ENCODE measurements around the gene ZNF418. TPM values are rescaled to one million over a fixed set of nuclear protein-coding genes. Genes with fewer than 3 reads are reported as not detected.
A peak's percentile ranks its signal among the peaks of the same experiment; 100 is the strongest.

ZNF418 gene
- total and polyA plus RNA-seq, 2 of the 8 experiments (the other 6 are each of a cell fraction or from before 2014, with no cell fraction given), result 10.5 to 18.8 TPM

DNA sequence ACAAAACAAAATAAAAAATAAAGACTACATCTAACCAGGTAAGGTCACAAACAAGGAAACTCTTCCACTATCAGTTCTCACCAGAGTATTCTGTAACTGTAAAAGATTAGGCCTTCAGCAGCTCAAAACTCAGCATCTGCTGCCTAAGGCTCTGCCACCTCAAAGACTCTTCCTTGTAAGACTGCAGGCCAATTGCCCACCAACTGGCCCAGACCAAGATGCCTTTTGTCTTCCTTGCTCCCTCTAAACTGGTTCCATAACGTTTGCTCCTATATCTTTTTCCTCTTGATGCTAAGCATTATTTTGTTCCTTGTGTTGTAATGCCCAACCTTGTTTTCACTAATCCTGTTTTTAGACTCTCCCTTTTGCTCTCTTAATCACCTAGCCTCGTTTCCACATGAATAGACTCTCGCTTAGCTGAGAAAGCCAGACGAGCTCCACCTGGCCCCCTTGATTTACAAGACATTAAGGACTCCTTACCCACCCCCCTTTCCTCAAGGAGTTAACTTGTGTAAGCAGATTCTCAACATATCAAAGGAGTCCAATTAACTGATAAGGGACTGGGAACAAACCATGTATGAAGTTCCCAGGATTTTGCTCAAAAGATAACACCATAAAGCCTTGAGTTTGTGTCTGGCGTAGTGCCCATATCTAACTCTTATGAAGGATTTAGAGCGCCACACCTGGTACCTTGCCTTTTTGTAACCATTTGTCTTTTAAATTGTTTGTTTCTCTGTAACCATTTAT is 47.8 kb downstream of the ZNF418 start (continued):
- no peak for TF ChIP-seq SIN3A (conservative IDR thresholded peaks at IDR 0.05 in 1 of 2, IDR thresholded peaks at IDR 0.05 in 1 of 2; ENCODE audit: low read depth in 1 of 2, low read length in 2 of 2)
- peak; percentile 39; the same call in 1 of the 2 replicates for TF ChIP-seq TAF1 (IDR thresholded peaks at IDR 0.05; ENCODE audit: low read depth, low read length)
- no peak for TF ChIP-seq KDM1A (IDR thresholded peaks at IDR 0.05; ENCODE audit: borderline replicate concordance, low read length)
- TF ChIP-seq POLR2A (IDR thresholded peaks at IDR 0.05; ENCODE audit: control extremely low read depth in 1 of 2, low read depth in 2 of 2, low read length in 2 of 2), result peak; percentile 31 to 74
- TF ChIP-seq GABPA (IDR thresholded peaks at IDR 0.05; ENCODE audit: borderline replicate concordance, insufficient read depth, low read length), result no peak
- TF ChIP-seq TBP (IDR thresholded peaks at IDR 0.05; ENCODE audit: low read depth, low read length), result peak; percentile 17; the same call in 1 of the 2 replicates
- no peak for TF ChIP-seq EGR1 (IDR thresholded peaks at IDR 0.05; ENCODE audit: borderline replicate concordance, low read depth, low read length)
- TF ChIP-seq, protein P1, sequence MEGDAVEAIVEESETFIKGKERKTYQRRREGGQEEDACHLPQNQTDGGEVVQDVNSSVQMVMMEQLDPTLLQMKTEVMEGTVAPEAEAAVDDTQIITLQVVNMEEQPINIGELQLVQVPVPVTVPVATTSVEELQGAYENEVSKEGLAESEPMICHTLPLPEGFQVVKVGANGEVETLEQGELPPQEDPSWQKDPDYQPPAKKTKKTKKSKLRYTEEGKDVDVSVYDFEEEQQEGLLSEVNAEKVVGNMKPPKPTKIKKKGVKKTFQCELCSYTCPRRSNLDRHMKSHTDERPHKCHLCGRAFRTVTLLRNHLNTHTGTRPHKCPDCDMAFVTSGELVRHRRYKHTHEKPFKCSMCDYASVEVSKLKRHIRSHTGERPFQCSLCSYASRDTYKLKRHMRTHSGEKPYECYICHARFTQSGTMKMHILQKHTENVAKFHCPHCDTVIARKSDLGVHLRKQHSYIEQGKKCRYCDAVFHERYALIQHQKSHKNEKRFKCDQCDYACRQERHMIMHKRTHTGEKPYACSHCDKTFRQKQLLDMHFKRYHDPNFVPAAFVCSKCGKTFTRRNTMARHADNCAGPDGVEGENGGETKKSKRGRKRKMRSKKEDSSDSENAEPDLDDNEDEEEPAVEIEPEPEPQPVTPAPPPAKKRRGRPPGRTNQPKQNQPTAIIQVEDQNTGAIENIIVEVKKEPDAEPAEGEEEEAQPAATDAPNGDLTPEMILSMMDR (IDR thresholded peaks at IDR 0.05; ENCODE audit: control extremely low read depth in 1 of 3, insufficient read depth in 1 of 3, low read depth in 1 of 3, low read length in 3 of 3), result no peak
- no peak for TF ChIP-seq BRCA1 (IDR thresholded peaks at IDR 0.05; ENCODE audit: low read depth, low read length)
- TF ChIP-seq ASH2L (IDR thresholded peaks at IDR 0.05; ENCODE audit: low read length), result no peak
- no peak for TF ChIP-seq FOSL1 (IDR thresholded peaks at IDR 0.05; ENCODE audit: insufficient read depth, low read depth, low read length)
- no peak for TF ChIP-seq JUN (IDR thresholded peaks at IDR 0.05; ENCODE audit: low read depth, low read length)
- TF ChIP-seq EZH2 (IDR thresholded peaks at IDR 0.05; ENCODE audit: low read depth, low read length, severe bottlenecking), result no peak
- 0 out of 2 replicates have a peak, but pooled peaks have one; percentile 33 for TF ChIP-seq POLR2AphosphoS5 (IDR thresholded peaks at IDR 0.05; ENCODE audit: low read depth, low read length)
- TF ChIP-seq EP300 (IDR thresholded peaks at IDR 0.05; ENCODE audit: borderline replicate concordance in 1 of 2, low read depth in 2 of 2, low read length in 2 of 2), result no peak
